Peyer's patch (tissue), 4 donors: ENCODE measurements around the gene RAB3B. TPM values are rescaled to one million over a fixed set of nuclear protein-coding genes. Genes with fewer than 3 reads are reported as not detected.

Source experiments
- DNase-seq, 3 donors: peaks; one replicate each; pipeline ENCODE4 v3.0.0-alpha.2; 2017 to 2019
- H3K27ac ChIP-seq, 4 donors: fragments of 200-600 bp; sonication (generic); one replicate each; pipeline ENCODE4 v1.5.1; 2016 to 2019
- H3K27me3 ChIP-seq, 2 donors: fragments of 200-600 bp; sonication (generic); one replicate each; pipeline ENCODE4 v1.5.1; 2019
- H3K36me3 ChIP-seq, 3 donors: fragments of 200-600 bp; sonication (generic); one replicate each; pipeline ENCODE4 v1.5.1; 2016 to 2019
- H3K4me1 ChIP-seq, 4 donors: fragments of 200-600 bp; sonication (generic); one replicate each; pipeline ENCODE4 v1.5.1; 2016 to 2019
- H3K4me3 ChIP-seq, 4 donors: fragments of 200-600 bp; sonication (generic); 1 replicate in 3 of 4; 2 replicates in 1 of 4; pipeline ENCODE4 v1.5.1; 2016 to 2019; ENCODE audit warnings: mild to moderate bottlenecking in 1 of 4
- H3K9me3 ChIP-seq, 4 donors: fragments of 200-600 bp; sonication (generic); one replicate each; pipeline ENCODE4 v1.5.1; 2016 to 2019; ENCODE audit warnings: mild to moderate bottlenecking in 1 of 4
- POLR2A ChIP-seq, 2 donors: fragments of 450-650 bp; IDR thresholded peaks; one replicate each; pipeline ENCODE4 v1.5.1; 2017; ENCODE audit warnings: antibody characterized with exemption in 2 of 2, mild to moderate bottlenecking in 2 of 2, moderate library complexity in 2 of 2
- total RNA-seq, 4 donors: library from RNA; depleted of rRNA; stranded (reverse); fragments of >200 nt; gene quantifications; one replicate each; pipeline ENCODE4 v1.1.0, GENCODE V29; 2016
- TF ChIP-seq, protein P1 (sequence below), 6 experiments: fragments of 450-650 bp in 4 of 6; fragments of 200-600 bp in 2 of 6; sonication (generic) in 1 of 6; IDR thresholded peaks; one replicate each; pipeline ENCODE4 v1.5.1; 2017 to 2019; ENCODE audit warnings: antibody characterized with exemption in 6 of 6, mild to moderate bottlenecking in 3 of 6, moderate library complexity in 1 of 6

RAB3B gene
- total RNA-seq, 4 donors from 2014 or later, result 0.83 to 1.6 (median 1.5) TPM

DNA sequence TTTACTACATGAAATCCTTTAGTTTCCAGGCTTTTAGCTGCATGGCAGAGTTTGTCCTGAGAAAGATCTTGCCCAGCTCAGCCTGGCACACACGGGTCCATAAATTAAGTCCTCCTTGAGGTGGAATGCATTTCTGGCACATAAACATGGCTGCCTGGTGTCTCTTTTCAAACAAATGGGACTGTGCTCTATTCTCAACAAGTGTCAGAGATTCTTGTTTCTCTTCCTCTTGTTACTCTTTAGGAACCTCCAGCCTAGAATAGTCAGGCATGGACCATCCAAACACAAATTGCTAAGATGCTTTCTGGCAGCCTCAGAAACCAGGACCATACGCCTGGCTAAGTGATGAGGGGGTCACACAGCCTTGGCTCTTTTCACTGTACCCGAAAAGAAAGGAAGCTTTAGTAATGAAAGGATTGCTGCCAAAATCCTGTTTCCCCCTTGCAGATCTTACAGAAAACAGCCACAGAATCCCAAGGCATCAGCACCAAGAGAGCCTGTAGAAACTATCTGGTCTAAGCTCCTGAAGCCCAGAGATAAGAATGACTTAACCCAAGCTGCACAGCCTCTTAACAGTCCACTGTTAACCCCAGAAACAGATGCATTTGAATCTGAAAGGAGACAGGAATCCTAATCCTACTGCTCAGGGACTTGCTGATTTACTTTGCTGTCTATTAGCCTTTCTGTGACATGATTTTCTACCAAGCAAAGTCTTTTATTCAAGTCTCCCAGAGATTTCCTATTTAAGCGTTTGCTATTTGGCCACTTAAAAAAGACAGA lies 80.1 kb downstream of the RAB3B start:
- no peak overlapping the region for H3K4me3 ChIP-seq
- no peaks in the 10 kb centered on the region for H3K4me1 ChIP-seq
- TF ChIP-seq POLR2A (IDR thresholded peaks at IDR 0.05), result no peak
- TF ChIP-seq, protein P1, sequence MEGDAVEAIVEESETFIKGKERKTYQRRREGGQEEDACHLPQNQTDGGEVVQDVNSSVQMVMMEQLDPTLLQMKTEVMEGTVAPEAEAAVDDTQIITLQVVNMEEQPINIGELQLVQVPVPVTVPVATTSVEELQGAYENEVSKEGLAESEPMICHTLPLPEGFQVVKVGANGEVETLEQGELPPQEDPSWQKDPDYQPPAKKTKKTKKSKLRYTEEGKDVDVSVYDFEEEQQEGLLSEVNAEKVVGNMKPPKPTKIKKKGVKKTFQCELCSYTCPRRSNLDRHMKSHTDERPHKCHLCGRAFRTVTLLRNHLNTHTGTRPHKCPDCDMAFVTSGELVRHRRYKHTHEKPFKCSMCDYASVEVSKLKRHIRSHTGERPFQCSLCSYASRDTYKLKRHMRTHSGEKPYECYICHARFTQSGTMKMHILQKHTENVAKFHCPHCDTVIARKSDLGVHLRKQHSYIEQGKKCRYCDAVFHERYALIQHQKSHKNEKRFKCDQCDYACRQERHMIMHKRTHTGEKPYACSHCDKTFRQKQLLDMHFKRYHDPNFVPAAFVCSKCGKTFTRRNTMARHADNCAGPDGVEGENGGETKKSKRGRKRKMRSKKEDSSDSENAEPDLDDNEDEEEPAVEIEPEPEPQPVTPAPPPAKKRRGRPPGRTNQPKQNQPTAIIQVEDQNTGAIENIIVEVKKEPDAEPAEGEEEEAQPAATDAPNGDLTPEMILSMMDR (IDR thresholded peaks at IDR 0.05), result no peak
- H3K27me3 ChIP-seq, result no peaks in the 10 kb centered on the region
- H3K36me3 ChIP-seq, result no peaks in the 10 kb centered on the region
- no peaks in the 10 kb centered on the region for H3K9me3 ChIP-seq
- DNase-seq, result no peak
- H3K27ac ChIP-seq, result no peak overlapping the region

GRCh38 chr1:51908499-51908898 lies 82.0 kb downstream of the RAB3B start:
- Histone ChIP-seq H3K9me3 (no peaks in the 10 kb centered on the region), H3K36me3 (no peaks in the 10 kb centered on the region), H3K4me1 (no peaks in the 10 kb centered on the region), H3K27ac (no peak overlapping the region), H3K27me3 (no peaks in the 10 kb centered on the region), H3K4me3 (no peak overlapping the region)
- TF ChIP-seq POLR2A (IDR thresholded peaks at IDR 0.05), result no peak
- TF ChIP-seq, protein P1 (IDR thresholded peaks at IDR 0.05), result no peak
- DNase-seq, result no peak

- Histone ChIP-seq H3K27me3 (no peaks in the 10 kb centered on the region), H3K36me3 (no peaks in the 10 kb centered on the region), H3K27ac (no peak overlapping the region), H3K9me3 (no peaks in the 10 kb centered on the region), H3K4me1 (no peaks in the 10 kb centered on the region), H3K4me3 (no peak overlapping the region)
- DNase-seq, result no peak
- no peak for TF ChIP-seq POLR2A (IDR thresholded peaks at IDR 0.05)
- TF ChIP-seq, protein P1 (IDR thresholded peaks at IDR 0.05), result no peak
Observed at GRCh38 chr1:51907079-51907702, 83.3 kb downstream of the RAB3B start.

DNA sequence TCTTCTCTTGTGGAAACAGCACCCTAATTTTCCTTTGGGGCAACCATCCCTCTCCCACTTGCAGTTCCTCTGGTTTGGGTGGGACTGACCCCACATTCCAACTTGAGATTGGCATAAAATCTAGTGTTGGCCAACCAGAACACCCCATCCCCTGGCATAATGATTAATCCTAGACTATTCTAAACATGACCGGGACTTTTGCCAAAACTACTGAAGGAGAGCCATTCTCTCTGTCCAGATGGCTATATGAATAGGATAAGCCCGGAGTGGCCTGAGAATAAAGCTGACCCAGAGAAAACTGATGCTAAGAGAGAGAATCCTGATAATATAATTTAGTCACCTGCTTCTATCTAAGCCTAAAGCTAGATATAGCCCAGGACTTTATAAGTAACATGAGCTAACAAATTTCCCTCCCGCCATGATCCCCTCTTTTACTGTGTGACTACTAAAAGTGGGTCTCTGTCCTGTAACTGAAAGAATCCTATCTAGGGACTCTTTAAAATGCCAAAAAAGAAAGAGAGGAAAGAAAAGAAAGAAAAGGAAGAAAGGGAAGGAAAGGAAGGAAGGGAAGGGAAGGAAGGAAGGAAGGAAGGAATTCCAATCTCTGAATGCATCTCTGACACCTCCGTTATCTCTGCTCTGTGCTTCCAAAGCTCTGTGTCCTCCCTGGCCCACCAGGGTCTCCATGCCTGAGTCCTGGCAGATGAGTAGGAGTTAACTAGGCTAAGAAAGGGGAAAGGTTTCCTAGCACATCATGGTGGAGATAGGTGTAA lies 84.0 kb downstream of the RAB3B start:
- Histone ChIP-seq H3K27me3 (no peaks in the 10 kb centered on the region), H3K4me1 (no peaks in the 10 kb centered on the region), H3K9me3 (no peaks in the 10 kb centered on the region), H3K36me3 (no peaks in the 10 kb centered on the region), H3K27ac (no peak overlapping the region), H3K4me3 (no peak overlapping the region)
- TF ChIP-seq, protein P1 (IDR thresholded peaks at IDR 0.05), result no peak
- TF ChIP-seq POLR2A (IDR thresholded peaks at IDR 0.05), result no peak
- DNase-seq, result no peak

- Histone ChIP-seq H3K4me3 (no peak overlapping the region), H3K9me3 (no peaks in the 10 kb centered on the region), H3K27me3 (no peaks in the 10 kb centered on the region), H3K36me3 (no peaks in the 10 kb centered on the region), H3K4me1 (no peaks in the 10 kb centered on the region), H3K27ac (no peak overlapping the region)
- no peak for DNase-seq
- TF ChIP-seq, protein P1 (IDR thresholded peaks at IDR 0.05), result no peak
- TF ChIP-seq POLR2A (IDR thresholded peaks at IDR 0.05), result no peak
Observed at GRCh38 chr1:51902456-51902855, 88.0 kb downstream of the RAB3B start.
